ENCODE results near the gene DAGLA.

DAGLA gene

GRCh38 chr11:61704838-61705237 lies 24.6 kb downstream of the DAGLA start:
- H3K27ac ChIP-seq, result no peak overlapping the region
- H3K4me3 ChIP-seq, result no peak overlapping the region
- TF ChIP-seq, protein P1, sequence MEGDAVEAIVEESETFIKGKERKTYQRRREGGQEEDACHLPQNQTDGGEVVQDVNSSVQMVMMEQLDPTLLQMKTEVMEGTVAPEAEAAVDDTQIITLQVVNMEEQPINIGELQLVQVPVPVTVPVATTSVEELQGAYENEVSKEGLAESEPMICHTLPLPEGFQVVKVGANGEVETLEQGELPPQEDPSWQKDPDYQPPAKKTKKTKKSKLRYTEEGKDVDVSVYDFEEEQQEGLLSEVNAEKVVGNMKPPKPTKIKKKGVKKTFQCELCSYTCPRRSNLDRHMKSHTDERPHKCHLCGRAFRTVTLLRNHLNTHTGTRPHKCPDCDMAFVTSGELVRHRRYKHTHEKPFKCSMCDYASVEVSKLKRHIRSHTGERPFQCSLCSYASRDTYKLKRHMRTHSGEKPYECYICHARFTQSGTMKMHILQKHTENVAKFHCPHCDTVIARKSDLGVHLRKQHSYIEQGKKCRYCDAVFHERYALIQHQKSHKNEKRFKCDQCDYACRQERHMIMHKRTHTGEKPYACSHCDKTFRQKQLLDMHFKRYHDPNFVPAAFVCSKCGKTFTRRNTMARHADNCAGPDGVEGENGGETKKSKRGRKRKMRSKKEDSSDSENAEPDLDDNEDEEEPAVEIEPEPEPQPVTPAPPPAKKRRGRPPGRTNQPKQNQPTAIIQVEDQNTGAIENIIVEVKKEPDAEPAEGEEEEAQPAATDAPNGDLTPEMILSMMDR (IDR thresholded peaks at IDR 0.05), result no peak
- DNase-seq (ENCODE audit: low spot score), result no peak

GRCh38 chr11:61706452-61707400 lies 26.5 kb downstream of the DAGLA start:
- no peak overlapping the region for H3K4me3 ChIP-seq
- TF ChIP-seq, protein P1 (IDR thresholded peaks at IDR 0.05), result no peak
- H3K27ac ChIP-seq, result no peak overlapping the region
- DNase-seq (ENCODE audit: low spot score), result no peak

DNA sequence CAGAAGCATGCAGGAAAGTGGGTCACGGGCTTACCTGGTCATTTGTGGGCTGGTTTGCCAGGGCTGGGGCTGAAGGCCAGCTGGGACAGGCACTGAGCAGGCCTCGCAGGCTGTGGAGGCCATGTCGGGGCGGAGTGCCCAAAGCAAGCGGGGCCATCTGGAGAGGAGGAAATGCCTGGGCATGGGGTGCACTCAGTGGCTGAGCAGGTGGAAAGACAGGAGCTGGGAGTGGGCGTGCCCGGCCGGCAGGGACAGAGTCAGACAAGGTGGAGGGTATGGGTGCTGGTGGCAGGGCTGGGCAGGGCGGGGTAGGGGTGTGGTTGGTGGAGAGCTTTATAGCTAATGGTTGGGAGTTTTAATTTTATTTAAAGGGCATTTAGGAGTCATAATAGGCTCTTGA lies 27.4 kb downstream of the DAGLA start:
- DNase-seq (ENCODE audit: low spot score), result no peak
- no peak overlapping the region for H3K27ac ChIP-seq
- H3K4me3 ChIP-seq, result no peak overlapping the region
- TF ChIP-seq, protein P1 (IDR thresholded peaks at IDR 0.05), result no peak

- TF ChIP-seq, protein P1 (IDR thresholded peaks at IDR 0.05), result no peak
- no peak overlapping the region for H3K4me3 ChIP-seq
- no peak for DNase-seq (ENCODE audit: low spot score)
- H3K27ac ChIP-seq, result no peak overlapping the region
Observed at GRCh38 chr11:61709110-61709509, 28.9 kb downstream of the DAGLA start.

GRCh38 chr11:61709572-61709971 lies 29.4 kb downstream of the DAGLA start:
- TF ChIP-seq, protein P1 (IDR thresholded peaks at IDR 0.05), result no peak
- Histone ChIP-seq H3K4me3 (no peak overlapping the region), H3K27ac (no peak overlapping the region)
- DNase-seq (ENCODE audit: low spot score), result no peak

GRCh38 chr11:61710019-61710418 lies 29.8 kb downstream of the DAGLA start:
- H3K27ac ChIP-seq, result no peak overlapping the region
- TF ChIP-seq, protein P1 (IDR thresholded peaks at IDR 0.05), result no peak
- H3K4me3 ChIP-seq, result no peak overlapping the region
- DNase-seq (ENCODE audit: low spot score), result no peak

DNA sequence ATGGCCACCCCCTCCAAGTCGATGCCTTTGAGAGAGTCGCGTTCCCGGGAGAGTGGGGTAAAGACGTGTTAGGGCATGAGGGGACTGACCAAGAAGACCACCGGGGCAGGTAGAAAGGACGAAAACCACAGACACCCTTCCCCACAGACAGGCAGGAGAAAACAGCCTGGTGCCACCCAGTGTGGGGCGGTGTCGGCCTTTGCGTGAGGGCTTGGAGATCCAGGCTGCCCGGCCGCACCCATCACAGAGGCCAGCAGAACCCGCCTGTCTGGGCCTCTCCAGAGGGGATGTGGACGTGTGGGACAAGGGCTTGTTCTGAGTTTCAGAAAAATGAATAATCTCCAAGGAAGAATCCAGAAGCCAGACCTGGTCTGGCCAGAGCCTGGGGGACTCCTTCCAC lies 30.8 kb downstream of the DAGLA start:
- DNase-seq (ENCODE audit: low spot score), result no peak
- Histone ChIP-seq H3K27ac (no peak overlapping the region), H3K4me3 (no peak overlapping the region)
- TF ChIP-seq, protein P1 (IDR thresholded peaks at IDR 0.05), result no peak
